H9 (cell line): ENCODE results near the gene USP47. TPM values are rescaled to one million over a fixed set of nuclear protein-coding genes. Genes with fewer than 3 reads are reported as not detected.

Source experiments
- DNase-seq: peaks from one replicate; pipeline ENCODE4 v3.0.0-alpha.2; 2017
- H2AFZ ChIP-seq: one replicate; pipeline ENCODE4 v1.6.1; 2013; ENCODE audit warnings: mild to moderate bottlenecking, low read length, control low read depth, moderate library complexity
- H2AK5ac ChIP-seq: 2 replicates; pipeline ENCODE4 v1.6.1; 2013; ENCODE audit warnings: low read length, control low read depth, mixed read lengths; ENCODE audit not compliant: insufficient read length
- H2BK120ac ChIP-seq: one replicate; pipeline ENCODE4 v1.6.1; 2013; ENCODE audit warnings: low read depth, mild to moderate bottlenecking, low read length, control low read depth, inconsistent platforms; ENCODE audit not compliant: poor library complexity, severe bottlenecking
- H2BK12ac ChIP-seq: 2 replicates; pipeline ENCODE4 v1.6.1; 2013; ENCODE audit warnings: low read length, control low read depth, mixed read lengths, low read depth; ENCODE audit not compliant: insufficient read length
- H2BK15ac ChIP-seq: 2 replicates; pipeline ENCODE4 v1.6.1; 2013; ENCODE audit warnings: low read depth, low read length, control low read depth
- H2BK20ac ChIP-seq: one replicate; pipeline ENCODE4 v1.6.1; 2013; ENCODE audit warnings: low read depth, mild to moderate bottlenecking, low read length, control low read depth, inconsistent platforms; ENCODE audit not compliant: poor library complexity, severe bottlenecking
- H2BK5ac ChIP-seq: 2 replicates; pipeline ENCODE4 v1.6.1; 2013; ENCODE audit warnings: low read length, control low read depth, mixed read lengths; ENCODE audit not compliant: insufficient read length
- H3K14ac ChIP-seq: 2 replicates; pipeline ENCODE4 v1.6.1; 2013; ENCODE audit warnings: low read length, control low read depth; ENCODE audit not compliant: insufficient read depth
- H3K18ac ChIP-seq: 2 replicates; pipeline ENCODE4 v1.6.1; 2013; ENCODE audit warnings: low read depth, mild to moderate bottlenecking, mixed read lengths, low read length, control low read depth; ENCODE audit not compliant: insufficient read length
- H3K23ac ChIP-seq: 2 replicates; pipeline ENCODE4 v1.6.1; 2013; ENCODE audit warnings: low read length, control low read depth, mixed read lengths, low read depth; ENCODE audit not compliant: insufficient read length
- H3K23me2 ChIP-seq: 2 replicates; pipeline ENCODE4 v1.6.1; 2013; ENCODE audit warnings: low read depth, mild to moderate bottlenecking, mixed read lengths, low read length, control low read depth; ENCODE audit not compliant: insufficient read length, poor library complexity, severe bottlenecking
- H3K27ac ChIP-seq: 2 replicates; pipeline ENCODE4 v1.5.1; 2013; ENCODE audit warnings: low read length, control low read depth, mixed read lengths, low read depth; ENCODE audit not compliant: insufficient read length
- H3K27me3 ChIP-seq: 2 replicates; pipeline ENCODE4 v1.6.1; 2013; ENCODE audit warnings: low read length, control low read depth, inconsistent platforms; ENCODE audit not compliant: insufficient read depth
- H3K4ac ChIP-seq: 2 replicates; pipeline ENCODE4 v1.6.1; 2013; ENCODE audit warnings: low read depth, mild to moderate bottlenecking, control low read depth, inconsistent platforms, low read length, moderate library complexity
- H3K4me1 ChIP-seq: 2 replicates; pipeline ENCODE4 v1.6.1; 2013; ENCODE audit warnings: low read length, control low read depth, inconsistent platforms; ENCODE audit not compliant: insufficient read depth
- H3K4me2 ChIP-seq: 2 replicates; pipeline ENCODE4 v1.6.1; 2013; ENCODE audit warnings: low read length, control low read depth, mixed read lengths; ENCODE audit not compliant: insufficient read length, insufficient read depth
- H3K56ac ChIP-seq: 2 replicates; pipeline ENCODE4 v1.6.1; 2013; ENCODE audit warnings: low read depth, mild to moderate bottlenecking, mixed read lengths, low read length, control low read depth; ENCODE audit not compliant: insufficient read length
- H3K79me1 ChIP-seq: 2 replicates; pipeline ENCODE4 v1.6.1; 2013; ENCODE audit warnings: low read depth, mild to moderate bottlenecking, moderate library complexity, low read length, control low read depth, inconsistent platforms; ENCODE audit not compliant: insufficient read depth, poor library complexity, severe bottlenecking
- H3K79me2 ChIP-seq: 2 replicates; pipeline ENCODE4 v1.6.1; 2013; ENCODE audit warnings: low read length, control low read depth, inconsistent platforms; ENCODE audit not compliant: insufficient read depth
- H3K9ac ChIP-seq: 2 replicates; pipeline ENCODE4 v1.6.1; 2013; ENCODE audit warnings: low read length, control low read depth, mixed read lengths; ENCODE audit not compliant: insufficient read length; ENCODE audit errors: extremely low read depth
- H3K9me3 ChIP-seq: one replicate; pipeline ENCODE4 v1.6.1; 2013; ENCODE audit warnings: low read depth, low read length, inconsistent platforms; ENCODE audit not compliant: control insufficient read depth
- H3T11ph ChIP-seq: one replicate; pipeline ENCODE4 v1.6.1; 2013; ENCODE audit warnings: mild to moderate bottlenecking, low read length, control low read depth, inconsistent platforms
- H4K20me1 ChIP-seq: one replicate; pipeline ENCODE4 v1.6.1; 2013; ENCODE audit not compliant: control insufficient read depth, insufficient read length, insufficient read depth
- H4K5ac ChIP-seq: 2 replicates; pipeline ENCODE4 v1.6.1; 2013; ENCODE audit warnings: low read depth, mild to moderate bottlenecking, mixed read lengths, low read length, control low read depth; ENCODE audit not compliant: insufficient read length
- H4K8ac ChIP-seq: replicated peaks from 2 replicates; pipeline ENCODE4 v1.6.1; 2013; ENCODE audit warnings: low read length, control low read depth, mixed read lengths, low read depth; ENCODE audit not compliant: insufficient read length
- H4K91ac ChIP-seq: 2 replicates; pipeline ENCODE4 v1.6.1; 2013; ENCODE audit warnings: low read depth, mild to moderate bottlenecking, moderate library complexity, mixed read lengths, low read length, control low read depth; ENCODE audit not compliant: insufficient read length
- H3K27ac Mint-ChIP-seq, 3 experiments: 2 replicates in 2 of 3; 3 replicates in 1 of 3; pipeline ENCODE4 v1.8.0; 2020 to 2021; ENCODE audit warnings: mixed read lengths in 3 of 3, mild to moderate bottlenecking in 1 of 3, moderate library complexity in 1 of 3
- H3K27me3 Mint-ChIP-seq: 2 replicates; pipeline ENCODE4 v1.8.0; 2021; ENCODE audit warnings: low read depth, mild to moderate bottlenecking, moderate library complexity, mixed read lengths
- H3K36me3 Mint-ChIP-seq, 3 experiments: 2 replicates in 2 of 3; 3 replicates in 1 of 3; pipeline ENCODE4 v1.8.0; 2020 to 2021; ENCODE audit warnings: low read depth in 3 of 3, mixed read lengths in 3 of 3; ENCODE audit not compliant: insufficient read depth in 1 of 3
- H3K4me1 Mint-ChIP-seq, 2 experiments: 2 replicates each; pipeline ENCODE4 v1.8.0; 2020; ENCODE audit warnings: mixed read lengths in 2 of 2
- H3K4me3 Mint-ChIP-seq, 2 experiments: 2 replicates in 1 of 2; 3 replicates in 1 of 2; pipeline ENCODE4 v1.8.0; 2020 to 2021; ENCODE audit warnings: mild to moderate bottlenecking in 2 of 2, mixed read lengths in 2 of 2, moderate library complexity in 1 of 2
- H3K9me3 Mint-ChIP-seq, 2 experiments: 2 replicates in 1 of 2; 3 replicates in 1 of 2; pipeline ENCODE4 v1.8.0; 2020; ENCODE audit warnings: mild to moderate bottlenecking in 2 of 2, mixed read lengths in 2 of 2, moderate library complexity in 1 of 2
- CTCF ChIP-seq: fragments of 200-600 bp; sonication (generic); conservative IDR thresholded peaks from 3 replicates; pipeline ENCODE4 v1.8.0; 2021; ENCODE audit warnings: antibody characterized with exemption, mild to moderate bottlenecking
- WGBS: extraction: QIAGEN DNeasy Blood & Tissue Kit; methylation state at CpG from one replicate; pipeline ENCODE4 v1.1.7; 2013; ENCODE audit warnings: missing lambda C conversion rate, low lambda C conversion rate, mixed read lengths; ENCODE audit not compliant: insufficient read length; ENCODE audit errors: extremely low coverage; 5-methylcytosine and 5-hydroxymethylcytosine counted together
- total RNA-seq: library from RNA; stranded (reverse); gene quantifications from 2 replicates; pipeline ENCODE4 v1.2.1, GENCODE V29; 2021

Gene USP47
- total RNA-seq, 1 experiment from 2014 or later, result 26.7 TPM

DNA sequence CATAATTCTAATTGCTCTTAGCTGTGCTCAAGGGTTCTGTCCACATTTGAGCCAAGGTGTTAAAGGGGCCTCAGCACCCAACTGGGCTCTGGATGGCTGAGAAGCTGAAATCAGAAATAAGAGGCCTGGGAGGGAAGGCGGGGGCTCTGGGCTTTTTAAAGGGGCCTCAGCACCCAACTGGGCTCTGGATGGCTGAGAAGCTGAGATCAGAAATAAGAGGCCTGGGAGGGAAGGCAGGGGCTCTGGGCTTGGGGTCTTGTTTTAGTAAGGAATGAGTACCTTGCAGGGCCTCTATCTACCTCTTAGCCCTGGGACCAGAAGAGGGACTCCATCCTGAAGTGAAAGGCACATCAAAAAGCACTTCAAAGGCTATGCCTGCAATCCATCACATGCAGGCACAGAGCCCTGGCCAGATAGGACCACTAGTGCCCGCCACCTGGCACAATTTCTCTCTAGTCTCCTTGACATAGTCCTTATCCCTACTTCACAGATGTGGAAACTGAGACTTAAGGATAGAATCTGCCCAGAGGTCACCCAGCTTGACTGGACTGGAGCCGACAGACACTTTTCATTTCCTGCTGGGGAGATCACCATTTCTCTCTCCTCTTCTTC is 131.1 kb downstream of the USP47 start:
- H3K9ac ChIP-seq, result no peak overlapping the region
- no peaks in the 10 kb centered on the region for H3K79me2 ChIP-seq
- H2BK12ac ChIP-seq, result no peak overlapping the region
- H2BK15ac ChIP-seq, result no peak overlapping the region
- H3K27ac ChIP-seq, result no peak overlapping the region
- no peak overlapping the region for H3K4me2 ChIP-seq
- no peaks in the 10 kb centered on the region for H3K79me1 ChIP-seq
- Mint-ChIP-seq H3K27me3 (no peaks in the 10 kb centered on the region; the same call in 1 of the 2 replicates), H3K27ac (peak overlapping the region in 1 of 3 experiments; percentile 67; a peak in 1 of 7 replicates), H3K9me3 (no peaks in the 10 kb centered on the region), H3K36me3 (no peaks in the 10 kb centered on the region; a peak in 2 of 7 replicates), H3K4me3 (no peak overlapping the region), H3K4me1 (peaks cover 21% of the 10 kb centered on the region in 2 experiments)
- H3K23me2 ChIP-seq, result no peaks in the 10 kb centered on the region
- no peak overlapping the region for H3K4ac ChIP-seq
- H2AK5ac ChIP-seq, result no peak overlapping the region
- no peak overlapping the region for H2AFZ ChIP-seq
- H3T11ph ChIP-seq, result no peak overlapping the region
- H2BK20ac ChIP-seq, result no peak overlapping the region
- no peak overlapping the region for H3K56ac ChIP-seq
- no peak overlapping the region for H2BK5ac ChIP-seq
- H3K23ac ChIP-seq, result no peak overlapping the region
- H4K5ac ChIP-seq, result no peak overlapping the region
- no CpG with 5 or more reads among the region's 3 CpGs for WGBS
- H3K14ac ChIP-seq, result no peak overlapping the region
- H3K9me3 ChIP-seq, result no peaks in the 10 kb centered on the region
- no peak overlapping the region for H3K18ac ChIP-seq
- H4K20me1 ChIP-seq, result no peaks in the 10 kb centered on the region
- H2BK120ac ChIP-seq, result no peak overlapping the region
- H4K91ac ChIP-seq, result no peak overlapping the region
- H3K4me1 ChIP-seq, result no peaks in the 10 kb centered on the region
- DNase-seq, result no peak
- TF ChIP-seq CTCF, result no peak
- H3K27me3 ChIP-seq, result no peaks in the 10 kb centered on the region
- H4K8ac ChIP-seq, result no peak overlapping the region
